GM12892 (cell line): ENCODE measurements around the gene NET1.

Experiments
- DNase-seq: peaks from one replicate; pipeline ENCODE4 v3.0.0; 2011; ENCODE audit not compliant: insufficient read length
- FAIRE-seq: peaks from 2 replicates; lab custom pipeline; 2011; peaks lifted over from hg19 to GRCh38; lab: Jason Lieb, UNC
- POLR2A ChIP-seq: IDR thresholded peaks from 2 replicates; pipeline ENCODE4 v1.6.1; 2011; ENCODE audit warnings: low read depth, low read length, control low read depth
- POLR2AphosphoS5 ChIP-seq: IDR thresholded peaks from 2 replicates; pipeline ENCODE4 v1.6.1; 2011; ENCODE audit warnings: low read depth, low read length, control low read depth
- TAF1 ChIP-seq: IDR thresholded peaks from 2 replicates; pipeline ENCODE4 v1.6.1; 2011; ENCODE audit warnings: low read depth, mild to moderate bottlenecking, control low read depth, low read length, borderline replicate concordance

Gene NET1

DNA sequence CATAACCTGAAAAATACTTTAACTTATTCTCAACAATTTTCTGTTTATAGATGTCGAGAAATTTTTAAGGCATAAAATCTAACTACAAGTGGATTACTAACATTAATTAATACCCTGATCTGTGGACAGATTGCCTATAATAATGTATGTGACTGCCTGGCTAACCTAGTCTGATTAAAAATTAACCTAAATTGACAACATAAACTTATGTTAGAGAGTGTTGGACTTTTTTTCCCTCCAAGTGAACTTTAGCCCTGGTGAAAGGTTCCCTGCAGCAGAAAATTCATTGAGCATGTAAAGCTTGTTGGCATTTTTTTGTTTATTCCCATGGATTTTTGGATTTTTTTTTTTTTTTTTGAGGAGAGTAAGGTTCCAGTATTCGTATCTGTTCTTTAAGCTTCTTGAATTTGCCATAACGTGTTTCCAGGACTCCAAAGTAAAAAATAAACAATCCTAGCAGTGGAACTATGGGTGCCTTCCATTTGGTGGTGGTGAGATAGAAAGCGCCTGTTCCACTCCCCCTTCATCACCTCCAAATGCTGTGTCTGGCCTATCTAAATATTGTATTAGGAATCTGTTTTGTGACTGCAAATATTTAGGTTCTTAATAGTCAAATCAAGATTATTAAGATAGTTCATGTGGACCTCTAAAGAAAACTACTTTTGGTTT is 36.1 kb downstream of the NET1 start:
- TF ChIP-seq TAF1 (no peak), POLR2AphosphoS5 (no peak), POLR2A (no peak)
- no peak for FAIRE-seq
- no peak for DNase-seq

DNA sequence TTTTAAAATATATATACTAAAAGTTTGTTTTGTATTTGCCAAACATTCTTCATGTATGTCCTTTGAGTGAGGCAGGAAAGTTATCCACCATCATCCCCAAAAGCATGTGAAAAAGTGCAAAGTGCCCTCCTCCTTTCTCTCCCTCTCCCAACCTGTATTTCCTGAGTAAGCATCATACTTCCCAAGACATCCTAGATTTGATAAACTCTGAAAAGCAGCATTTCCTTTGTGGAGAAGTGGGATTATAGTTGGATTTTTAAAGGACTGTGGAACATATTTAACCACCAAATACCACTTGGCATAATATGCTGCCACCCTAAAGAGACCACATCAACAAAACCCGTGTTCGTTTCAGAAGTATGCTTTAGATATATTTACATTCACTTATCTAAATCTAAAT is 36.9 kb downstream of the NET1 start:
- no peak for TF ChIP-seq TAF1
- TF ChIP-seq POLR2AphosphoS5: no peak
- TF ChIP-seq POLR2A: no peak
- FAIRE-seq: no peak
- DNase-seq: no peak

DNA sequence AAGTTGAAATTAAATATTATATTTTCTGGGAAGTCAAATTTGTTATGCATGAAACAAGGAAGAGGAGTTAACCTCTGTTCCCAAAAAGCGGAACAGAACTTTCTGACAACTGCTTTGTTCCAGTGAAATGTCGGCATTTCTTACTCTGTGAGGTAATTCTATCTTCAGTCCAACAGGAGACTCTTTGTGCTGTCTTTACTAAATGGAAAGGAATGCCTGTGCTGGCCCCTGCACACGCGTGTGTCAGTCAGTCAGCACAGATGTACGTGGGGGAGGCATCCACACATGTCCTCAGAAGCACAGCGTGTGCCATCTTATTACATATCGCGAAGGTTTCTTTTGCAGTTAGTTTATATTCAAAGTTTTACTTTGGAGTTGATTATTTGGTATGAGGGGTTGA is 37.5 kb downstream of the NET1 start:
- DNase-seq (no peak), FAIRE-seq (no peak)
- no peak for TF ChIP-seq POLR2AphosphoS5

DNA sequence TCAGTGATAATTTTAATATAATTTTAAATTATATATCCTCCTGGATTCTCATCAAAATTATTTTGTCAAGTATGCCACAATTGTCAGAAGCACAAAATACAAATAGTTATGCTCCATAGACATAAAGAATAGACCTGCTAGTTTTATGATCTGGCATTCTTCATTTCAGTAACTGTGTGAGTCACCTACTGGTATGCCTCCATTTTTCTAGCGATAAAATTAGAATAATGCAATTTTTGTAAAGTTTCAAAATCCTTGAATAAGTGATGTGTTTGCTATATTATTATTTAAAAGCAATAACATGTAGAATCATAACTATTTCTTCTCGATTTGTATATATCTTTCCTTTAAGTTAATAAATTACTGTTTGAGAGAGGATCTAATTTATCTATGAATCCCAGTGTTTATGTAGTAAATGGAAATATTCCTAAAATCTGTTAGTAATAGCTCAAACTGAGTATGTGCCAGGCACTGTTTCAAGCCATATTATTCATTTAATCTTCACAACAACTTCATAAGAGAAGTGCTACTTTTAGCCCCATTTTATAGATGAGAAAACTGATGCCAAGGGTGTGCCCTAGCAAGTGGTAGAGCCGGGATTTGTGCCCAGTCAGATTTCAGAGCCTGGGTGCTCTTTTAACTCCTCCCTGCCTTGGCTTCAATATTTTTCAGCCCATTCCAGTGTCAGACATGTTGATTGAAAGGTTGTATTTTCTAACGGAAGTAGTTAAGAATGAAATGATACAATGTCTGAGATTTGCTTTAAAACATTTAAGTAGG is 38.4 kb downstream of the NET1 start:
- DNase-seq: no peak

DNA sequence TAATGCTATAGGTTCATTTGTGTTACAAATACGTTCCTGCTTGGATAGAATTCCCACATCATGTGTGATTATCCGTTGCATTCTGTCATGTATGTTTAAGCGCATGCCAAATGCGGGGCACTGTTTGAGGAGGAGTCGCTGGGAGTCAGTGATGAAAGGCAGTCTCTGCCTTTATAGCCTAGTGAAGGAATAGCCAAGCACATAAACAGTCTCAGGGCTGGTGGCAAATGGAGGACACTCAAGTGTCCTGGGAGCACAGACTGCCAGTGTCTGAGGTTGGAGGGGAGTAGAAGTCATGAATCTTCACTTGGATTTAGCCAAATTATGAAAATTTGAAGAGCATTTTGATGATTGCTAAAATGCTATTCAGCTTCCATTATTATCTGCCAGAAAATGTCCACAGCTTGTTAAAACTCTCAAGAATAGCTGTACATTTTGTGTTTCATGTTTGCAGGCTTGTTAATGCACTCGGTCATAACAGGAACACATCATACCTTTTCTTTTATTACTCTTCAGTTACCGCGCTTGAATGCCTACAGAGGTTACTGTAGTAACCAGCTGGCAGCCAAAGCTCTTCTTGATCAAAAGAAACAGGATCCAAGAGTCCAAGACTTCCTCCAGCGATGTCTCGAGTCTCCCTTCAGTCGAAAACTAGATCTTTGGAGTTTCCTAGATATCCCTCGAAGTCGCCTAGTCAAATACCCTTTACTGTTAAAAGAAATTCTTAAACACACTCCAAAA is 41.6 kb downstream of the NET1 start:
- FAIRE-seq (no peak), DNase-seq (no peak)
- TF ChIP-seq POLR2AphosphoS5 (no peak), POLR2A (no peak), TAF1 (no peak)

More for the DNA sequence above, 38.4 kb downstream of the NET1 start:
- TF ChIP-seq POLR2AphosphoS5 (no peak), POLR2A (no peak), TAF1 (no peak)
- no peak for FAIRE-seq

DNA sequence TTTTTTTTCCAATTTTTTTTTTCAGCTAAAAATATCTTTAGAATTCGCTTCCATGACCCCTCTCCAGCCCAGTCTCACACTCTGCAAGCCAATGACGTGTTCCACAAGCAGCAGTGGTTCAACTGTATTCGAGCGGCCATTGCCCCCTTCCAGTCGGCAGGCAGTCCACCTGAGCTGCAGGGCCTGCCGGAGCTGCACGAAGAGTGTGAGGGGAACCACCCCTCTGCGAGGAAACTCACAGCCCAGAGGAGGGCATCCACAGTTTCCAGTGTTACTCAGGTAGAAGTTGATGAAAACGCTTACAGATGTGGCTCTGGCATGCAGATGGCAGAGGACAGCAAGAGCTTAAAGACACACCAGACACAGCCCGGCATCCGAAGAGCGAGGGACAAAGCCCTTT is 44.2 kb downstream of the NET1 start:
- TF ChIP-seq POLR2AphosphoS5: no peak
- no peak for TF ChIP-seq TAF1
- TF ChIP-seq POLR2A: no peak
- FAIRE-seq: no peak
- DNase-seq: no peak

DNA sequence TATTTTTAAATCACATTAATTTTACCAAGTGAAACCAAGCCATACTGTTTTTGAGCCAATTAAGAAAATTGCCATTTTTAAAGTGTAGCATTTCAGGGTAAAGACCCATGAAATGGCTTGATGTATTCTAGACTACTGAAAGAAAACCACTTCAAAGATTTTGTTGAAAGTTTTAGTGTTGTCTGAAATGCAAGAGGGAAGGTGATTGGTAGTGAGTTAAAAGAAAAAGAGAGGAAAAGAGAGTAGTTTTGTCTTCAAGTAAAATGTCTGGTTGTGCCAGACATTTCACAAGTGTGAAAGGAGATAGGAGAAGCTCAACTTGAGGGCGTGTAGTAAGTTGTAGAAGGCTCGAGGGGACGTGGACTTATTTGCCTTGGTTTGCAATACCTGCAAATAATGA is 45.4 kb downstream of the NET1 start:
- FAIRE-seq: no peak
- TF ChIP-seq POLR2A (no peak), POLR2AphosphoS5 (no peak), TAF1 (no peak)

DNA sequence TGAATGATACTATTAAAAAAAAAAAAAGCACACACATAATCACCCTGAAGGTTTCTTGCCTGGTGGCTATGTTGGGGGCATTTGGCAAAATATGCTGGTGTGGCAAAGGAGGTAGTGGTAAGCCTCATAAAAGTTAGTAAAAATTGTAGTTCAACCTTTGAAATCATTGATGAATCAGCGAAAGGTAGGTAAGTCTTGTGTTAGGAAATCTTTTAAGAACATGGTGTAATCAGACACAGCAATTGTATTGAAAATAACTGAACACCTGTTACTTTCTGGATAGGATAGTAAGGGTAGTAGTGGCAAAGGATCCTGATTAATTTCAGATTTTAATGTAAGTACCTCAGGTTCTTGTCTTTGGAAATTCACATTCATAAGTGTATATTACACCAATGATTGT is 46.1 kb downstream of the NET1 start:
- FAIRE-seq (no peak), DNase-seq (no peak)
- no peak for TF ChIP-seq POLR2AphosphoS5
- TF ChIP-seq TAF1: no peak
- no peak for TF ChIP-seq POLR2A

More for the DNA sequence above, 45.4 kb downstream of the NET1 start:
- no peak for DNase-seq

DNA sequence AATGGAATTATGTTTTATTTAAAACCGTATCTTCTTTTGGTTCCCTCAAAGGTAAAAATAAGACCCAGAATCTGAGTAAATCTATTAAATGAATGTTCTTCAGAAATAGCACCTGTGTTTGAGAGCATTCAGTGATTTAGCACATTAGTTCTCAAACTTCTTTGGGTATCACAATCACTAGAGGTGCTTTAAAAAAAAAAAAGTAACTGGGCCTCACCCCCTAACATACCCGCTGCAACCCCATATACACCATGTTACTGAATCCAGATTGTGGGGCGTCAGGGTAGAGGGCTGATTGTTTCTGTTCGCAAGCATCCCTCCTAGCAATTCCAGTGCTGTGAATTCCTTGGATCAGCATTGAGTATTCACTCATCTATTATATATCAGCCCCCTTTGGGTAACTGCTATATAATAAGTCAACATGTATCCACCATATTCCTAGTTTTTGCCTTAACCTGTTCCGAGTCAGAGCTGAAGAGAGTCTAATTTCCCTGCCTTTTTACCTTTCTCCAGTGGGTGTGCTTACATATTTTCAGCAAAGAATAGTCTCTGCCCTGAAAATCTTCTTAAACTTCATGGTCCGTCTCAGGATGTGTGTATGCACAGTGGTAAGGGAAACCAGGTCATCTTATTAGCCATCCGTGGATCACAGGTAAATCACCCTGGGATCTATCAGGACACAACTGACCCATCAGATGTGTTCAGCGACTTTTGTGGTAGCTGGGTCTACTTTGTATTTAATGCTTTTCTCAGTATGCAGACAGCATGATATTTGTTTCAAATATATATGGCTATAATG is 46.8 kb downstream of the NET1 start:
- DNase-seq (no peak), FAIRE-seq (no peak)
- TF ChIP-seq POLR2A (no peak), TAF1 (no peak), POLR2AphosphoS5 (no peak)

DNA sequence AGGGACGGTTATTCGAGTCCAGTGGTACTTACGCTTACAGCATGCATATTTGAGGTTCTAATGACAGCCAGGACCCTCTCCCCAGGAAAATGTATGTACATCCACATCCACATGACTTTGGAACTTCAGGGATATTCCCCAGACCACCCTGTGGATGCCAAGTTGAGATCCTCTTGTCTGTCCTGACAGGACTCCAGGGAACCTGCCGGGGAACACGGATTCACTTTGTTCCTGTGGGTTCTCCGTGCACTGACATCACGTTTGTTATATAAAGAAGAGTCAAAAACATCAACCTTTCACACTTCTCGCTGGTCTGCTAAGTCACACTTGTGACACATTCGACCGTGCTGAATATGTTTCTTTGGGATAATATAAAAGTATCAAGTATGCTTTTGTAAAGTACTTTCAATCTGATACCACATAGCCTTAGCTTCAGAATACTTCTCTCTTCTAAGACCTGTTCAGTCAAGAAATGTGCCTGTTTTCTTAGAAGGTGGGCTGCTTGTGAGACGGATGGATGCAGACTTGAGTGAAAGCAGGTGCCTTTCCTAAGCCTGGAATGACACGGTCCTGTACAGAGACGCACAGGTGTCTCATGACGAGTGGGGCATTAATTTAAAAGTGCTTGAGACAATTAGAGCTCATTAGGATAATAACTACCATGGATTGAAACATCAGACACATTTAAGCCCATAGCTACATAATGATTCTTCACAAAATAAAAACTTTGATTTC is 48.3 kb downstream of the NET1 start:
- no peak for TF ChIP-seq POLR2AphosphoS5
- TF ChIP-seq TAF1: no peak
- no peak for TF ChIP-seq POLR2A
- FAIRE-seq: no peak
- DNase-seq: no peak

DNA sequence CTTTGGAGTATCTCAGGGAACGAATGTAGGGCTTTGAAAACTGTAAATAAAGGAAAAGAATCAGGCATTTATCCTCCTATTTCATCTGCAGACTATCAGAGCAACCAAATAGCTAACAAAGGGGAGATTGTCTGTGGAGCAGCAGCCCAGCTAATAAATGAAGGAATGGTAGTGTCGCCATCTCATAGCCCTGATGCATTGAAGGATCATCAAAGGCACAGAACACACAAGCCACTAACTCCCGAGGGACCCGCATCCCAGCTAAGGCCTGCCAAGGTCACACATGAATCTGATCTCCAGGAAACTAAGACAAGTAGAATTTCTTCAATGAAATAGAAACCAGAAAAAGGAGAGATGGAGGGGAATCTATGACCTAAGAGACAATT is 48.8 kb downstream of the NET1 start:
- FAIRE-seq (no peak), DNase-seq (no peak)
- TF ChIP-seq POLR2A (no peak), POLR2AphosphoS5 (no peak), TAF1 (no peak)
